ENCODE measurements around the gene USP47. TPM values are rescaled to one million over a fixed set of nuclear protein-coding genes. Genes with fewer than 3 reads are reported as not detected.

USP47 gene
- total and polyA plus RNA-seq, 2 of the 13 experiments (the other 11 are each of a cell fraction or from before 2014, with no cell fraction given) = 12.2 to 52.7 TPM

GRCh38 chr11:11963842-11964773, 122.3 kb downstream of the USP47 start (continued):
- no peak for TF ChIP-seq CSRNP1 (CRISPR knock-in tag; IDR thresholded peaks at IDR 0.05)
- no peak for TF ChIP-seq FOXA3 (CRISPR knock-in tag; IDR thresholded peaks at IDR 0.05)
- TF ChIP-seq AFF4 (CRISPR knock-in tag; IDR thresholded peaks at IDR 0.05) = no peak
- TF ChIP-seq ZNF878 (CRISPR knock-in tag; IDR thresholded peaks at IDR 0.05) = no peak
- TF ChIP-seq ZSCAN21 (CRISPR knock-in tag; IDR thresholded peaks at IDR 0.05; ENCODE audit: borderline replicate concordance) = no peak
- no peak for TF ChIP-seq ZSCAN9 (CRISPR knock-in tag; IDR thresholded peaks at IDR 0.05; ENCODE audit: borderline replicate concordance)
